K562 (cell line): ENCODE measurements around the gene IDUA. TPM values are rescaled to one million over a fixed set of nuclear protein-coding genes. Genes with fewer than 3 reads are reported as not detected.

Source experiments
- ATAC-seq: fragments of 200-7000 bp; cut with Tn5 transposase; 3 replicates; pipeline ENCODE4 v1.9.1; 2020; ENCODE audit warnings: moderate library complexity
- BruUV-seq: library from RNA; stranded (reverse); fragments of 400-500 nt; replicated peaks from 2 replicates; lab custom pipeline; 2021; lab: Mats Ljungman, UMichigan
- CTCF ChIA-PET: fragments of 300-600 bp; formaldehyde crosslinking; extraction: SDS; loops from one replicate; lab custom pipeline; 2021; ENCODE audit warnings: low intra/inter-chr PET ratio; lab: Yijun Ruan, JAX
- POLR2A ChIA-PET: fragments of 300-600, 350-650 bp; sonication (Branson Sonifier 250); formaldehyde crosslinking; extraction: SDS; loops from one replicate; lab custom pipeline; 2021; ENCODE audit warnings: antibody characterized with exemption, inconsistent platforms; lab: Yijun Ruan, JAX
- DNase-seq, 4 experiments: peaks; one replicate each; pipeline versions ENCODE4 v3.0.0 to v3.0.0-alpha.2; 2011 to 2018; ENCODE audit warnings: low spot score in 3 of 4, mixed read lengths in 3 of 4; ENCODE audit errors: extremely low read depth in 1 of 4
- FAIRE-seq: peaks from 2 replicates; lab custom pipeline; 2011; peaks lifted over from hg19 to GRCh38; lab: Jason Lieb, UNC
- H2AFZ ChIP-seq: 2 replicates; pipeline ENCODE4 v1.6.0; 2011; ENCODE audit warnings: low read depth, low read length, control low read depth, inconsistent platforms
- H3K27ac ChIP-seq: fragments of 200-600 bp; 3 replicates; pipeline ENCODE4 v1.8.0; 2011; ENCODE audit warnings: low read depth, mild to moderate bottlenecking, control low read depth, inconsistent platforms, low read length, moderate library complexity, mixed read lengths; ENCODE audit errors: extremely low read depth
- H3K27me3 ChIP-seq, 2 experiments: fragments of 300-600 bp in 1 of 2; 2 replicates in 1 of 2; 3 replicates in 1 of 2; pipeline versions ENCODE4 v1.6.0 to v1.8.0; 2011; ENCODE audit warnings: inconsistent platforms in 2 of 2, low read length in 2 of 2, mild to moderate bottlenecking in 1 of 2, mixed read lengths in 1 of 2, moderate library complexity in 1 of 2; ENCODE audit not compliant: control insufficient read depth in 2 of 2, insufficient read depth in 2 of 2
- H3K36me3 ChIP-seq: fragments of 300-600 bp; 3 replicates; pipeline ENCODE4 v1.8.0; 2011; ENCODE audit warnings: mild to moderate bottlenecking, low read length, inconsistent platforms; ENCODE audit not compliant: control insufficient read depth, insufficient read depth
- H3K4me1 ChIP-seq, 2 experiments: fragments of 200-600 bp in 1 of 2; replicated peaks in 1 of 2; 2 replicates in 1 of 2; 3 replicates in 1 of 2; pipeline versions ENCODE4 v1.5.1 to v1.8.0; 2011; ENCODE audit warnings: inconsistent platforms in 2 of 2, low read length in 2 of 2, mild to moderate bottlenecking in 1 of 2, mixed read lengths in 1 of 2, moderate library complexity in 1 of 2; ENCODE audit not compliant: control insufficient read depth in 2 of 2, insufficient read depth in 2 of 2
- H3K4me2 ChIP-seq: 2 replicates; pipeline ENCODE4 v1.6.1; 2011; ENCODE audit warnings: low read length, control low read depth, inconsistent platforms, mixed read lengths; ENCODE audit not compliant: insufficient read depth
- H3K4me3 ChIP-seq: fragments of 200-600 bp; sonication (generic), shearing (Covaris generic); 2 replicates; pipeline ENCODE4 v1.5.1; 2016; ENCODE audit warnings: control low read depth, inconsistent platforms
- H3K79me2 ChIP-seq: fragments of 200-600 bp; 3 replicates; pipeline ENCODE4 v1.8.0; 2011; ENCODE audit warnings: low read length, inconsistent platforms; ENCODE audit not compliant: control insufficient read depth, insufficient read depth
- H3K9ac ChIP-seq, 2 experiments: 2 replicates each; pipeline versions ENCODE4 v1.6.0 to v1.6.1; 2011; ENCODE audit warnings: low read depth in 2 of 2, low read length in 2 of 2, control low read depth in 1 of 2, inconsistent platforms in 1 of 2, mild to moderate bottlenecking in 1 of 2, mixed read lengths in 1 of 2; ENCODE audit not compliant: insufficient read depth in 1 of 2
- H3K9me1 ChIP-seq: one replicate; pipeline ENCODE4 v1.6.0; 2011; ENCODE audit warnings: inconsistent platforms, mild to moderate bottlenecking, low read length, moderate library complexity; ENCODE audit not compliant: control insufficient read depth, insufficient read depth
- H3K9me3 ChIP-seq: replicated peaks from 2 replicates; pipeline ENCODE4 v1.5.1; 2011; ENCODE audit warnings: low read depth, low read length, inconsistent platforms; ENCODE audit not compliant: control insufficient read depth, insufficient read depth
- H4K20me1 ChIP-seq: replicated peaks from 2 replicates; pipeline ENCODE4 v1.6.1; 2011; ENCODE audit warnings: low read length, inconsistent platforms, mixed read lengths; ENCODE audit not compliant: control insufficient read depth, insufficient read depth
- CBFA2T2 ChIP-seq: fragments of 450-650 bp; conservative IDR thresholded peaks from 2 replicates; pipeline ENCODE4 v1.6.1; 2017; ENCODE audit warnings: mild to moderate bottlenecking
- CREM ChIP-seq: IDR thresholded peaks from 2 replicates; pipeline ENCODE4 v1.6.1; 2014; ENCODE audit warnings: antibody characterized with exemption, low read depth
- CXXC5 ChIP-seq: fragments of 250-450 bp; sonication (Bioruptor Pico); IDR thresholded peaks from 2 replicates; pipeline ENCODE4 v1.8.0; 2022; ENCODE audit warnings: inconsistent platforms, mild to moderate bottlenecking, moderate library complexity
- HMG20A ChIP-seq: fragments of 450-650 bp; formaldehyde crosslinking; conservative IDR thresholded peaks from 2 replicates; pipeline ENCODE4 v1.4.0; 2020; ENCODE audit warnings: mild to moderate bottlenecking, mixed read lengths
- KDM4B ChIP-seq, 2 experiments: fragments of 450-650 bp in 1 of 2; sonication (generic) in 1 of 2; IDR thresholded peaks; 2 replicates each; pipeline ENCODE4 v1.6.1; 2016 to 2017; ENCODE audit warnings: borderline replicate concordance in 2 of 2, antibody characterized with exemption in 1 of 2, low read depth in 1 of 2, mild to moderate bottlenecking in 1 of 2
- MBD2 ChIP-seq: sonication (generic); IDR thresholded peaks from 2 replicates; pipeline ENCODE4 v1.6.1; 2016; ENCODE audit warnings: low read depth, borderline replicate concordance
- NR2F6 ChIP-seq: fragments of 450-650 bp; formaldehyde crosslinking; IDR thresholded peaks from 2 replicates; pipeline ENCODE4 v1.4.0; 2020; ENCODE audit warnings: mild to moderate bottlenecking
- PTBP1 ChIP-seq: fragments of 200-400 bp; formaldehyde crosslinking; IDR thresholded peaks from 2 replicates; pipeline ENCODE4 v1.6.1; 2017; ENCODE audit warnings: low read depth, low read length
- RFX7 ChIP-seq: fragments of 250-450 bp; sonication (Bioruptor Pico); IDR thresholded peaks from 2 replicates; pipeline ENCODE4 v1.5.1; 2021; ENCODE audit warnings: mild to moderate bottlenecking
- SIN3A ChIP-seq, 2 experiments: fragments of 150-350 bp in 1 of 2; IDR thresholded peaks; 2 replicates each; pipeline ENCODE4 v1.6.1; 2011 to 2016; ENCODE audit warnings: borderline replicate concordance in 2 of 2, low read depth in 2 of 2, low read length in 2 of 2, mild to moderate bottlenecking in 2 of 2, moderate library complexity in 2 of 2; ENCODE audit not compliant: control insufficient read depth in 1 of 2
- SOX6 ChIP-seq: fragments of 450-650 bp; IDR thresholded peaks from 2 replicates; pipeline ENCODE4 v1.6.1; 2014; ENCODE audit warnings: mild to moderate bottlenecking
- SRSF9 ChIP-seq: fragments of 200-400 bp; formaldehyde crosslinking; IDR thresholded peaks from 2 replicates; pipeline ENCODE4 v1.6.1; 2017; ENCODE audit warnings: low read depth, low read length, borderline replicate concordance
- ZNF431 ChIP-seq: sonication (generic); formaldehyde crosslinking; IDR thresholded peaks from 2 replicates; pipeline ENCODE4 v1.8.0; 2022; ENCODE audit warnings: mild to moderate bottlenecking, missing genetic modification reagents
- ZNF699 ChIP-seq: fragments of 250-450 bp; sonication (Bioruptor Pico); IDR thresholded peaks from 2 replicates; pipeline ENCODE4 v1.8.0; 2021; ENCODE audit warnings: mild to moderate bottlenecking, moderate library complexity; ENCODE audit not compliant: insufficient replicate concordance
- WGBS: fragments of 100-300 bp; shearing (Covaris generic); methylation state at CpG from one replicate; pipeline ENCODE4 v1.1.6; 2016; ENCODE audit warnings: low coverage, mixed read lengths; ENCODE audit not compliant: insufficient coverage; ENCODE audit errors: missing lambda C conversion rate; 5-methylcytosine and 5-hydroxymethylcytosine counted together
- in situ Hi-C: fragments of 300-500 bp; cut with MboI; formaldehyde crosslinking; loops from 4 replicates; pipeline ENCODE4 v1.15.0; 2018; ENCODE audit warnings: inconsistent platforms, mixed read lengths
- intact Hi-C: fragments of 100-400 bp; cut with micrococcal nuclease; formaldehyde crosslinking; loops from 2 replicates; pipeline ENCODE4 v1.14.2; 2022
- polyA plus RNA-seq, 8 experiments: library from polyadenylated mRNA; depleted of rRNA in 4 of 8; stranded (reverse) in 5 of 8; unstranded in 3 of 8; fragments of >200 nt; fragmentation: Nextera tagmentation in 2 of 8; fragmentation: Illumina TruSeq in 1 of 8; extraction: Ambion mirVana in 2 of 8; extraction: Trizol in 1 of 8; gene quantifications; 2 replicates each; pipeline versions ENCODE4 v1.2.1 to v1.2.3, GENCODE V29; 2011 to 2014; ENCODE audit warnings: inconsistent platforms in 1 of 8, missing spikeins in 1 of 8
- total RNA-seq, 7 experiments: library from RNA; depleted of rRNA in 6 of 7; stranded (reverse); fragments of >200 nt in 6 of 7; fragmentation: Illumina TruSeq in 2 of 7; extraction: Trizol in 2 of 7; gene quantifications; 2 replicates each; pipeline versions ENCODE4 v1.2.1 to v1.2.3, GENCODE V29; 2011 to 2021; ENCODE audit warnings: low replicate concordance in 1 of 7
- TF ChIP-seq, protein P1 (sequence below): fragments of 450-650 bp; formaldehyde crosslinking; IDR thresholded peaks from 2 replicates; pipeline ENCODE4 v1.4.0; 2020; ENCODE audit warnings: mild to moderate bottlenecking, moderate library complexity
- TF ChIP-seq, protein P2 (sequence below): fragments of 250-450 bp; sonication (Bioruptor Pico); IDR thresholded peaks from 2 replicates; pipeline ENCODE4 v1.5.1; 2021; ENCODE audit warnings: mild to moderate bottlenecking
- TF ChIP-seq, protein P3 (sequence below), 2 experiments: fragments of 450-650 bp; conservative IDR thresholded peaks; 2 replicates each; pipeline ENCODE4 v1.6.1; 2017; ENCODE audit warnings: mild to moderate bottlenecking in 2 of 2, moderate library complexity in 2 of 2

IDUA gene
- total and polyA plus RNA-seq, 9 of the 15 experiments (the other 6 are each of a cell fraction or from before 2014, with no cell fraction given): 0.04 to 16.1 (median 1.2) TPM

DNA sequence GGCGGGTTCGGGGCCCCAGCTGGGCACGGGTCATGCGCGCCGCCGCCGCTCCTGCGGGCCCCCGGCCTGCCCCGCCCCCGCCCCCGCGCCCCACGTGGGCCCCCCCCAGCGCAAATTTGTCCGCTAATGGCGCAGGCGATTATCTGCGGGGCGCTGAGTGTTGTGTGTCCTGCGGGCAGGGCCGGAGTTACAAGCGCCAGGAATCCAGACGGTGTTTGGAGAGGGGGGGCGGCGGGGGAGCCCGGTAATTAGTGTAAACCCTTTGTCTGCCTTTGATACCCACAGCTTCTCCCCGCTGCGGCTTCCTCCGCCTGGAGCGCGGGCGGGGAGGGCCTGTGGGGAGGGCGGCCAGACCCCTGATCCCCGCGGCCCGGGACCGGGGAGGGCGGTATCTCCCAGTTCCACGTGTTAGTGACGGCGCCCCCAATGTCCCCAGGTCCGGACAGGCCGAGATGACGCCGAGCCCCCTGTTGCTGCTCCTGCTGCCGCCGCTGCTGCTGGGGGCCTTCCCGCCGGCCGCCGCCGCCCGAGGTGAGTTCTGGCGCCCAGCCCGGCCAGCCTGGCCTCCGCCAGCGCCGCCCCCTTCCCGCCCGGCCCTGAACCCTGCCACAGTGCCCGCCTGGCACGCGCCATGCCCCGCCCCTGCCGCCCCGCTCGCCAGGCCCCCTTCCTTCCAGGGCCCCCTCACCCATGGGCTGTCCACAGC is 25.3 kb downstream of the IDUA start:
- peaks cover under 1% of the 10 kb centered on the region; the same call in 1 of the 2 replicates for H4K20me1 ChIP-seq
- intact Hi-C loops: no loop called here
- WGBS: 2% methylated on average over 21 of the region's 69 CpGs
- CTCF ChIA-PET: interaction anchor here (0.6 kb wide), 1 partner anchor 31 kb away, joined by 3 read pairs; no protein-coding TSS in a partner anchor
- H3K36me3 ChIP-seq: peaks cover 12% of the 10 kb centered on the region; the same call in 2 of the 3 replicates
- no TSS peak for BruUV-seq
- DNase-seq (peak; percentile 76 to 83 (median 78)), ATAC-seq (peak; percentile 1; the same call in 1 of the 3 replicates), FAIRE-seq (no peak)
- H2AFZ ChIP-seq: peak overlapping the region; percentile 32; the same call in 1 of the 2 replicates
- no peaks in the 10 kb centered on the region for H3K27me3 ChIP-seq
- POLR2A ChIA-PET: no interaction called here
- H3K9me1 ChIP-seq: peaks cover 6% of the 10 kb centered on the region
- peak overlapping the region; percentile 56 for H3K4me3 ChIP-seq
- no peaks in the 10 kb centered on the region for H3K9me3 ChIP-seq
- H3K79me2 ChIP-seq: peaks cover 15% of the 10 kb centered on the region
- peak overlapping the region; percentile 55 for H3K4me2 ChIP-seq
- peak overlapping the region in 1 of 2 experiments; percentile 80; a peak in 2 of 4 replicates for H3K9ac ChIP-seq
- peaks cover 14 to 77% of the 10 kb centered on the region in 2 experiments; a peak in 4 of 5 replicates for H3K4me1 ChIP-seq
- H3K27ac ChIP-seq: peak overlapping the region; percentile 62; the same call in 2 of the 3 replicates
- in situ Hi-C loops: no loop called here
- TF ChIP-seq NR2F6: no peak
- TF ChIP-seq ZNF431: no peak
- TF ChIP-seq CREM: 0 out of 2 replicates have a peak, but pooled peaks have one; percentile 36
- TF ChIP-seq, protein P1, sequence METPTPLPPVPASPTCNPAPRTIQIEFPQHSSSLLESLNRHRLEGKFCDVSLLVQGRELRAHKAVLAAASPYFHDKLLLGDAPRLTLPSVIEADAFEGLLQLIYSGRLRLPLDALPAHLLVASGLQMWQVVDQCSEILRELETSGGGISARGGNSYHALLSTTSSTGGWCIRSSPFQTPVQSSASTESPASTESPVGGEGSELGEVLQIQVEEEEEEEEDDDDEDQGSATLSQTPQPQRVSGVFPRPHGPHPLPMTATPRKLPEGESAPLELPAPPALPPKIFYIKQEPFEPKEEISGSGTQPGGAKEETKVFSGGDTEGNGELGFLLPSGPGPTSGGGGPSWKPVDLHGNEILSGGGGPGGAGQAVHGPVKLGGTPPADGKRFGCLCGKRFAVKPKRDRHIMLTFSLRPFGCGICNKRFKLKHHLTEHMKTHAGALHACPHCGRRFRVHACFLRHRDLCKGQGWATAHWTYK (CRISPR knock-in tag): no peak
- TF ChIP-seq SOX6: 0 out of 2 replicates have a peak, but pooled peaks have one; percentile 40
- TF ChIP-seq, protein P2, sequence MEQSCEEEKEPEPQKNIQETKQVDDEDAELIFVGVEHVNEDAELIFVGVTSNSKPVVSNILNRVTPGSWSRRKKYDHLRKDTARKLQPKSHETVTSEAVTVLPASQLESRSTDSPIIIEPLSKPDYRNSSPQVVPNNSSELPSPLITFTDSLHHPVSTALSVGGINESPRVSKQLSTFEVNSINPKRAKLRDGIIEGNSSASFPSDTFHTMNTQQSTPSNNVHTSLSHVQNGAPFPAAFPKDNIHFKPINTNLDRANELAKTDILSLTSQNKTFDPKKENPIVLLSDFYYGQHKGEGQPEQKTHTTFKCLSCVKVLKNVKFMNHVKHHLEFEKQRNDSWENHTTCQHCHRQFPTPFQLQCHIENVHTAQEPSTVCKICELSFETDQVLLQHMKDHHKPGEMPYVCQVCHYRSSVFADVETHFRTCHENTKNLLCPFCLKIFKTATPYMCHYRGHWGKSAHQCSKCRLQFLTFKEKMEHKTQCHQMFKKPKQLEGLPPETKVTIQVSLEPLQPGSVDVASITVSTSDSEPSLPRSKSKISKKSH: no peak
- TF ChIP-seq, protein P3, sequence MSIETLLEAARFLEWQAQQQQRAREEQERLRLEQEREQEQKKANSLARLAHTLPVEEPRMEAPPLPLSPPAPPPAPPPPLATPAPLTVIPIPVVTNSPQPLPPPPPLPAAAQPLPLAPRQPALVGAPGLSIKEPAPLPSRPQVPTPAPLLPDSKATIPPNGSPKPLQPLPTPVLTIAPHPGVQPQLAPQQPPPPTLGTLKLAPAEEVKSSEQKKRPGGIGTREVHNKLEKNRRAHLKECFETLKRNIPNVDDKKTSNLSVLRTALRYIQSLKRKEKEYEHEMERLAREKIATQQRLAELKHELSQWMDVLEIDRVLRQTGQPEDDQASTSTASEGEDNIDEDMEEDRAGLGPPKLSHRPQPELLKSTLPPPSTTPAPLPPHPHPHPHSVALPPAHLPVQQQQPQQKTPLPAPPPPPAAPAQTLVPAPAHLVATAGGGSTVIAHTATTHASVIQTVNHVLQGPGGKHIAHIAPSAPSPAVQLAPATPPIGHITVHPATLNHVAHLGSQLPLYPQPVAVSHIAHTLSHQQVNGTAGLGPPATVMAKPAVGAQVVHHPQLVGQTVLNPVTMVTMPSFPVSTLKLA (conservative IDR thresholded peaks at IDR 0.05): peak in 1 of 2 experiments; percentile 75; a peak in 2 of 4 replicates
- TF ChIP-seq SIN3A (IDR thresholded peaks at IDR 0.05; ENCODE audit: borderline replicate concordance in 2 of 2, control insufficient read depth in 1 of 2, low read depth in 2 of 2, low read length in 2 of 2): peak; percentile 43 to 73; a peak in 1 of 4 replicates
- TF ChIP-seq CXXC5 (CRISPR knock-in tag): peak; percentile 75
- TF ChIP-seq ZNF699 (CRISPR knock-in tag): no peak
- TF ChIP-seq PTBP1: no peak
- no peak for TF ChIP-seq MBD2
- no peak for TF ChIP-seq HMG20A (CRISPR knock-in tag)
- TF ChIP-seq RFX7 (CRISPR knock-in tag): no peak
- TF ChIP-seq CBFA2T2: peak; percentile 11; the same call in 1 of the 2 replicates
- TF ChIP-seq KDM4B (IDR thresholded peaks at IDR 0.05; ENCODE audit: borderline replicate concordance in 2 of 2, low read depth in 1 of 2): 0 out of 4 replicates have a peak, but pooled peaks of 1 of the 2 experiments have one; percentile 50
- no peak for TF ChIP-seq SRSF9
